HepG2 (cell line): ENCODE results near the gene C13orf46. TPM values are rescaled to one million over a fixed set of nuclear protein-coding genes. Genes with fewer than 3 reads are reported as not detected.

Experiments used
- ATAC-seq: fragments of 200-7000 bp; cut with Tn5 transposase; 3 replicates; pipeline ENCODE4 v1.9.1; 2020; ENCODE audit warnings: mild to moderate bottlenecking, moderate library complexity
- BruUV-seq: library from RNA; stranded (reverse); fragments of 400-500 nt; replicated peaks from 2 replicates; lab custom pipeline; 2021; lab: Mats Ljungman, UMichigan
- CTCF ChIA-PET: fragments of 300-600 bp; formaldehyde crosslinking; extraction: SDS; loops from one replicate; lab custom pipeline; 2021; ENCODE audit warnings: low total read pairs, inconsistent platforms, low intra/inter-chr PET ratio; lab: Yijun Ruan, JAX
- POLR2A ChIA-PET: fragments of 350-600 bp; sonication (Branson Sonifier 250); formaldehyde crosslinking; loops from one replicate; lab custom pipeline; 2020; ENCODE audit warnings: antibody characterized with exemption, inconsistent platforms; lab: Yijun Ruan, JAX
- DNase-seq: peaks from one replicate; pipeline ENCODE4 v3.0.0-alpha.2; 2015; ENCODE audit warnings: low spot score
- FAIRE-seq: peaks from 3 replicates; lab custom pipeline; 2011; peaks lifted over from hg19 to GRCh38; lab: Jason Lieb, UNC
- H2AFZ ChIP-seq: one replicate; pipeline ENCODE4 v1.6.1; 2011; ENCODE audit warnings: low read length, inconsistent platforms
- H3K27ac ChIP-seq: fragments of 300-600 bp; 3 replicates; pipeline ENCODE4 v1.8.0; 2011; ENCODE audit warnings: mixed run types, mild to moderate bottlenecking, mixed read lengths, low read length, inconsistent platforms; ENCODE audit not compliant: insufficient read depth; ENCODE audit errors: extremely low read length
- H3K27me3 ChIP-seq, 2 experiments: fragments of 200-600 bp in 1 of 2; 2 replicates in 1 of 2; 3 replicates in 1 of 2; pipeline versions ENCODE4 v1.6.0 to v1.8.0; 2011; ENCODE audit warnings: low read length in 2 of 2, mild to moderate bottlenecking in 2 of 2, moderate library complexity in 2 of 2, inconsistent platforms in 1 of 2; ENCODE audit not compliant: insufficient read depth in 2 of 2, control insufficient read depth in 1 of 2
- H3K36me3 ChIP-seq, 2 experiments: fragments of 200-600 bp in 1 of 2; replicated peaks in 1 of 2; 2 replicates in 1 of 2; 3 replicates in 1 of 2; pipeline versions ENCODE4 v1.5.1 to v1.8.0; 2011; ENCODE audit warnings: low read length in 2 of 2, inconsistent platforms in 1 of 2; ENCODE audit not compliant: insufficient read depth in 2 of 2, control insufficient read depth in 1 of 2
- H3K4me1 ChIP-seq: 2 replicates; pipeline ENCODE4 v1.5.1; 2012; ENCODE audit warnings: low read length, inconsistent platforms; ENCODE audit not compliant: insufficient read depth
- H3K4me2 ChIP-seq: 2 replicates; pipeline ENCODE4 v1.6.0; 2011; ENCODE audit warnings: low read depth, low read length, inconsistent platforms
- H3K4me3 ChIP-seq, 3 experiments: fragments of 200-600 bp in 1 of 3; sonication (generic), shearing (Covaris generic) in 1 of 3; replicated peaks in 1 of 3; 2 replicates each; pipeline ENCODE4 v1.5.1; 2011 to 2016; ENCODE audit warnings: low read length in 3 of 3, inconsistent platforms in 2 of 3, low read depth in 2 of 3, mild to moderate bottlenecking in 2 of 3, control low read depth in 1 of 3, mixed read lengths in 1 of 3; ENCODE audit not compliant: insufficient read depth in 1 of 3
- H3K79me2 ChIP-seq: one replicate; pipeline ENCODE4 v1.6.1; 2011; ENCODE audit warnings: low read length, inconsistent platforms; ENCODE audit not compliant: insufficient read depth
- H3K9ac ChIP-seq: 2 replicates; pipeline ENCODE4 v1.6.0; 2011; ENCODE audit warnings: mild to moderate bottlenecking, low read depth, low read length, inconsistent platforms; ENCODE audit not compliant: insufficient read depth
- H3K9me3 ChIP-seq: 2 replicates; pipeline ENCODE4 v1.5.1; 2012; ENCODE audit warnings: mild to moderate bottlenecking, low read length
- H4K20me1 ChIP-seq: 2 replicates; pipeline ENCODE4 v1.6.0; 2011; ENCODE audit warnings: inconsistent platforms, mild to moderate bottlenecking, low read length, moderate library complexity; ENCODE audit not compliant: insufficient read depth
- DR1 ChIP-seq: sonication (generic); formaldehyde crosslinking; IDR thresholded peaks from 2 replicates; pipeline ENCODE4 v1.8.0; 2021; ENCODE audit warnings: mild to moderate bottlenecking, missing genetic modification reagents, inconsistent platforms
- E2F1 ChIP-seq: sonication (generic); formaldehyde crosslinking; IDR thresholded peaks from 2 replicates; pipeline ENCODE4 v1.5.0; 2020; ENCODE audit warnings: missing genetic modification reagents
- GABPB1 ChIP-seq: IDR thresholded peaks from 2 replicates; pipeline ENCODE4 v1.6.1; 2016; ENCODE audit warnings: mild to moderate bottlenecking, missing genetic modification reagents, moderate library complexity, missing compliant biosample characterization
- MNT ChIP-seq: fragments of 450-650 bp; IDR thresholded peaks from 2 replicates; pipeline ENCODE4 v1.6.1; 2016
- PHB2 ChIP-seq: fragments of 450-650 bp; IDR thresholded peaks from 2 replicates; pipeline ENCODE4 v1.6.1; 2018; ENCODE audit not compliant: partially characterized antibody
- SOX6 ChIP-seq, 2 experiments: fragments of 450-650 bp in 1 of 2; sonication (generic) in 1 of 2; formaldehyde crosslinking in 1 of 2; IDR thresholded peaks; 2 replicates each; pipeline versions ENCODE4 v1.4.0 to v1.6.1; 2017 to 2020; ENCODE audit warnings: antibody characterized with exemption in 1 of 2, mild to moderate bottlenecking in 1 of 2, missing genetic modification reagents in 1 of 2
- ZBTB14 ChIP-seq: sonication (generic); formaldehyde crosslinking; IDR thresholded peaks from 2 replicates; pipeline ENCODE4 v1.4.0; 2020; ENCODE audit warnings: missing genetic modification reagents
- WGBS: methylation state at CpG from one replicate; pipeline ENCODE4 v1.1.6; 2017; ENCODE audit warnings: low lambda C conversion rate; 5-methylcytosine and 5-hydroxymethylcytosine counted together
- in situ Hi-C: cut with HindIII; loops from 2 replicates; pipeline ENCODE4 v1.10.0; 2017; ENCODE audit warnings: low pct_unique_long_range_greater_than_20kb; ENCODE audit not compliant: extremely low pct_ligation_motif_present
- intact Hi-C: fragments of 100-400 bp; cut with micrococcal nuclease; formaldehyde crosslinking; loops from one replicate; pipeline ENCODE4 v1.10.0; 2022; ENCODE audit not compliant: unreplicated experiment
- polyA plus RNA-seq, 8 experiments: library from polyadenylated mRNA; depleted of rRNA in 3 of 8; stranded (reverse) in 7 of 8; unstranded in 1 of 8; fragments of >200 nt; fragmentation: Illumina TruSeq in 4 of 8; extraction: Trizol in 4 of 8; gene quantifications; 2 replicates each; pipeline versions ENCODE4 v1.2.1 to v1.2.3, GENCODE V29; 2011 to 2016; ENCODE audit warnings: low read depth in 4 of 8, missing spikeins in 1 of 8, mixed read lengths in 1 of 8; ENCODE audit not compliant: insufficient read depth in 1 of 8
- total RNA-seq, 5 experiments: library from RNA; depleted of rRNA; stranded (reverse); fragments of >200 nt; fragmentation: Illumina TruSeq; extraction: Trizol; gene quantifications; 2 replicates each; pipeline ENCODE4 v1.2.3, GENCODE V29; 2016; ENCODE audit warnings: low read depth in 1 of 5

The C13orf46 gene
- total and polyA plus RNA-seq, 2 of the 13 experiments (the other 11 are each of a cell fraction or from before 2014, with no cell fraction given) = 0.01 TPM; not detected in 1

DNA sequence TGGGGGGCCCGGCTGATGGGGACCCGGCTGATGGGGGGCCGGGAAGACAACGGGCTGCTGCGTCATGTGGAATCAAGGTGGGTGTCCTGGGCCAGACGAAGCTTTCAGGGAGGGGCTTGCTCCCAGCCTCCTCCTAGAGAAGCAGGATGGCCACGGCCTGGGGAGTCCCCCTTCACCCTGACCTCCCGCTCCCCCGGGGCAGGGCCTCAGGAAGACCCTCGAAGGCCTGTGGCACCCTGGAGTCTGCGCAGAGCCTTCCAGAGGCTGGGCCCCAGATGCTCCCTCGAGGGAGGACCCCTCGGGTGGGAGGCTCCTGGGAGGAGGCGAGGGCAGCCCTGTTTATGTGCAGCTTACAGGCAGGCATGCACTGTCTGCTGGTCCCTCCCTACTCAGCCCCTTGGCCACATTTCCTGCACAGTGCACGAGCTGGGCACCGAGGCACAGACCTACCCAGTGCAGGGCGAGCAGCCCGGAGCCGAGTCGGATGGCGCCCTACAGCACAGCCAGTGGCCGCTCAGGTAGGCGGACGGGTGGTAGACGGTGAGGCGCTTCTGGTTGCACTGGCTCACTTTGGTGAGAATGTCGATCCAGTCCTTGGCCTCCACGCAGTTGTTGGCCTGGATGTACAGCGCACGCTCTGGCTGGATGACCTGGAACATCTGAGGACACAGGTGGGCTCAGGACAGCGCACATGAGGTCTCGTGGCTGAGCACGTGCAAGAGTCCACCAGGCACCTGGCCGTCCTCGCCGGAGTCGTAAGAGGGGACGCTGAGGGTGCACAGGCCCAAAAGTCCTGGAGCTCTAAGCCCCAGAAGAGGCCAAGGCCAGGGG lies 22.4 kb upstream of the C13orf46 start:
- FAIRE-seq = no peak
- in situ Hi-C loops = no loop called here
- no peak overlapping the region for H3K9ac ChIP-seq
- H3K4me1 ChIP-seq = no peaks in the 10 kb centered on the region
- H4K20me1 ChIP-seq = no peaks in the 10 kb centered on the region
- H3K27ac ChIP-seq = no peak overlapping the region
- intact Hi-C loops = no loop called here
- no peaks in the 10 kb centered on the region for H3K9me3 ChIP-seq
- H3K36me3 ChIP-seq = no peaks in the 10 kb centered on the region
- H3K4me2 ChIP-seq = no peak overlapping the region
- peak; percentile 18; the same call in 1 of the 3 replicates for ATAC-seq
- H2AFZ ChIP-seq = no peak overlapping the region
- DNase-seq = no peak
- POLR2A ChIA-PET = no interaction called here
- CTCF ChIA-PET = no interaction called here
- H3K79me2 ChIP-seq = no peaks in the 10 kb centered on the region
- WGBS = 61% methylated on average over 12 of the region's 38 CpGs
- TF ChIP-seq ZBTB14 (CRISPR knock-in tag) = no peak
- no peak for TF ChIP-seq SOX6 (IDR thresholded peaks at IDR 0.05)
- no peak for TF ChIP-seq SOX6 (CRISPR knock-in tag; IDR thresholded peaks at IDR 0.05)
- no peak for TF ChIP-seq E2F1 (CRISPR knock-in tag)
- TF ChIP-seq DR1 (CRISPR knock-in tag) = no peak
- TF ChIP-seq PHB2 = no peak
- peak; percentile 79 for TF ChIP-seq MNT
- TF ChIP-seq GABPB1 = no peak
- no TSS peak for BruUV-seq
- H3K27me3 ChIP-seq = peaks cover 4 to 41% of the 10 kb centered on the region in 2 experiments; a peak in 3 of 5 replicates
- H3K4me3 ChIP-seq = no peak overlapping the region
